HEK293T (cell line): ENCODE measurements around the gene SLC25A19.

Source experiments
- CTCF ChIA-PET: fragments of 350-600 bp; formaldehyde crosslinking; extraction: SDS; loops from one replicate; lab custom pipeline; 2021; ENCODE audit warnings: antibody characterized with exemption, inconsistent platforms; lab: Yijun Ruan, JAX
- POLR2A ChIA-PET: fragments of 350-600 bp; formaldehyde crosslinking; extraction: SDS; loops from one replicate; lab custom pipeline; 2020; ENCODE audit warnings: antibody characterized with exemption, inconsistent platforms; lab: Yijun Ruan, JAX
- DNase-seq: peaks from one replicate; pipeline ENCODE4 v3.0.0; 2012; ENCODE audit warnings: mixed read lengths; ENCODE audit errors: extremely low spot score
- ARNT ChIP-seq: fragments of 450-650 bp; IDR thresholded peaks from 2 replicates; pipeline ENCODE4 v1.6.1; 2017; ENCODE audit warnings: mild to moderate bottlenecking
- BHLHE40 ChIP-seq: fragments of 450-650 bp; IDR thresholded peaks from 2 replicates; pipeline ENCODE4 v1.6.1; 2016; ENCODE audit warnings: mild to moderate bottlenecking, moderate library complexity, borderline replicate concordance
- CTBP1 ChIP-seq: fragments of 450-650 bp; IDR thresholded peaks from 2 replicates; pipeline ENCODE4 v1.6.1; 2016; ENCODE audit warnings: borderline replicate concordance
- ELF4 ChIP-seq: fragments of 450-650 bp; IDR thresholded peaks from 2 replicates; pipeline ENCODE4 v1.6.1; 2017; ENCODE audit warnings: antibody characterized with exemption
- FOXA1 ChIP-seq: fragments of 450-650 bp; IDR thresholded peaks from 2 replicates; pipeline ENCODE4 v1.6.1; 2016; ENCODE audit warnings: mild to moderate bottlenecking
- FOXK2 ChIP-seq: fragments of 450-650 bp; IDR thresholded peaks from 2 replicates; pipeline ENCODE4 v1.6.1; 2016; ENCODE audit warnings: mild to moderate bottlenecking
- FOXM1 ChIP-seq: fragments of 450-650 bp; IDR thresholded peaks from 2 replicates; pipeline ENCODE4 v1.6.1; 2017; ENCODE audit warnings: mild to moderate bottlenecking, borderline replicate concordance
- HDGF ChIP-seq: fragments of 450-650 bp; IDR thresholded peaks from 2 replicates; pipeline ENCODE4 v1.6.1; 2017; ENCODE audit warnings: antibody characterized with exemption, borderline replicate concordance
- L3MBTL2 ChIP-seq: fragments of 450-650 bp; conservative IDR thresholded peaks from 2 replicates; pipeline ENCODE4 v1.6.1; 2016; ENCODE audit warnings: mild to moderate bottlenecking
- LEF1 ChIP-seq: fragments of 450-650 bp; IDR thresholded peaks from 2 replicates; pipeline ENCODE4 v1.6.1; 2017; ENCODE audit warnings: mild to moderate bottlenecking, borderline replicate concordance
- NFRKB ChIP-seq: fragments of 450-650 bp; IDR thresholded peaks from 2 replicates; pipeline ENCODE4 v1.6.1; 2016; ENCODE audit warnings: mild to moderate bottlenecking, moderate library complexity
- SP1 ChIP-seq: fragments of 450-650 bp; IDR thresholded peaks from 2 replicates; pipeline ENCODE4 v1.6.1; 2017
- SUZ12 ChIP-seq: fragments of 450-650 bp; IDR thresholded peaks from 2 replicates; pipeline ENCODE4 v1.6.1; 2016; ENCODE audit warnings: mild to moderate bottlenecking
- TARDBP ChIP-seq: fragments of 450-650 bp; IDR thresholded peaks from 2 replicates; pipeline ENCODE4 v1.6.1; 2016
- ZNF384 ChIP-seq: fragments of 450-650 bp; IDR thresholded peaks from 2 replicates; pipeline ENCODE4 v1.6.1; 2016
- TF ChIP-seq, protein P1 (sequence below): fragments of 450-650 bp; IDR thresholded peaks from 2 replicates; pipeline ENCODE4 v1.6.1; 2016

The SLC25A19 gene

DNA sequence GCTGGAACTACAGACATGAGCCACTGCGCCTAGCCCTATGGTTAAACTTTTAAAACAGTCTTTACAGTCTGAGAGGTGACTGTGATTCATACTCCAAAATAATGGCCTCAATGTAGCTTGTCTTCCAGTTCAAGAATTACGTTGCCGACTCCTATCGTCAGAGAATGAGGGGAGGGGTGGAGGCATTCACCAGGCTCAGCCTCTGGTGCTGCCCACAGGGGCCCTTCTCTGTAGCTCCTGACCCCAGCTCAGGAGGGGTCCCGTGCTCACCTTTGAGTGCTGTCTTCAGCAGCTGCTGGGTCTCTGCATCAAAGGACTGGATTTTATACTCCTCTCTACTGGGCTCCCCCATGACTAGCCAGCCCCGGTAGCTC is 19.4 kb downstream of the SLC25A19 start:
- no peak for DNase-seq
- ChIA-PET POLR2A (interaction anchor here (1.0 to 6.4 kb wide), 22 partner anchors 8 to 510 kb away, joined by 3 to 120 read pairs (median 8); partner anchors contain the start of genes GGA3, GRB2, MRPL58 and MRPS7), CTCF (interaction anchor here (1.4 to 2.7 kb wide), 8 partner anchors 8 to 309 kb away, joined by 4 to 26 read pairs (median 8); partner anchors contain the start of genes GGA3, GRB2 and MRPS7)
- TF ChIP-seq FOXK2 (no peak), TARDBP (no peak), SUZ12 (no peak), SP1 (no peak), HDGF (no peak), BHLHE40 (no peak), ELF4 (no peak), CTBP1 (no peak), FOXA1 (no peak), ARNT (no peak), L3MBTL2 (no peak), ZNF384 (no peak), LEF1 (no peak), NFRKB (no peak), FOXM1 (no peak)
- TF ChIP-seq, protein P1, sequence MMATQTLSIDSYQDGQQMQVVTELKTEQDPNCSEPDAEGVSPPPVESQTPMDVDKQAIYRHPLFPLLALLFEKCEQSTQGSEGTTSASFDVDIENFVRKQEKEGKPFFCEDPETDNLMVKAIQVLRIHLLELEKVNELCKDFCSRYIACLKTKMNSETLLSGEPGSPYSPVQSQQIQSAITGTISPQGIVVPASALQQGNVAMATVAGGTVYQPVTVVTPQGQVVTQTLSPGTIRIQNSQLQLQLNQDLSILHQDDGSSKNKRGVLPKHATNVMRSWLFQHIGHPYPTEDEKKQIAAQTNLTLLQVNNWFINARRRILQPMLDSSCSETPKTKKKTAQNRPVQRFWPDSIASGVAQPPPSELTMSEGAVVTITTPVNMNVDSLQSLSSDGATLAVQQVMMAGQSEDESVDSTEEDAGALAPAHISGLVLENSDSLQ, result no peak

DNA sequence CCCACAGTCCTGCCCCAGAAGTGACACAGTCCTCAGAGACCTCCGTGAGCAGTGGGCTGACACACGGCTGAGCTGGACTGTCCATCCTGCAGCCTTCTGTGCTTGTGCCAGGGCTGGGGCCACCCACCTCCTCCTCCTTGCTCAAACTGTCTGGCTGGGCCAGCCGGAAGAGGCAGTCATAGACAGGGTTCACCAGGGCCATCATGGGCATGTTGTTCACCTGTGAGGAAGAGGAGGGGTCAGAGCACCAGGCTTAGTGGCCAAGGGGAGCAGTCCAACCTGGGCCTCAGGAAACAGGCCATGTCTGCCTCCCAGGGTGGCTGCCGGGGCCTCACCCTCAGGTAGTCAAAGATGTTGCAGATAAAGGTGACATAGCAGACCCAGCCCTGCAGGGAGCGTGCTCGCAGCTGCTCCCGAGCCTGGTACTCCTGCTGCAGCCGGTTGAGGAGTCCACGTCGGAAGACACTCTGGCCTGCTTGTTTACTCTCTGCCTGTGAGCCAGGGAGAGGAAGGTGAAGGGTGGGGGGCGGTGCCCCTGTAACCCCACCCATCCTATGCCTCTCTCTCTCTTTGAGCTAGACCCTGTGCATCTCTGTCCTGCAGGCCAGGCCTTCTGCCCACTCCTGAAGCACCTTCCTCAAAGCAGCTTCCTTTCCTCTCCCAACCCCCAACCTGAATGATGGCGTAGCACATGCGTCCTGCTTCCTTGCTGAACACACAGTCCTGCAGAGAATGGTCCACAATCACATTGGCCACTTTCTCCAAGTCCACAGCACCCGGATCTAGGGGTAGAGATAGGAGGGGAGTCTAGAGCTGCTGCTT is 21.6 kb downstream of the SLC25A19 start:
- TF ChIP-seq SP1 (no peak), BHLHE40 (no peak), FOXA1 (no peak)
- no peak for DNase-seq
- ChIA-PET CTCF (no interaction called here), POLR2A (interaction anchor here (0.7 to 2.4 kb wide), 3 partner anchors 10 to 126 kb away, joined by 4 to 11 read pairs (median 6); partner anchors contain the start of gene SLC25A19)

- CTCF ChIA-PET, result no interaction called here
- POLR2A ChIA-PET, result interaction anchor here (0.7 to 2.4 kb wide), 4 partner anchors 11 to 139 kb away, joined by 3 to 11 read pairs (median 5); partner anchors contain the start of genes GRB2 and SLC25A19
- no peak for TF ChIP-seq LEF1
- DNase-seq, result no peak
These were observed 22.2 kb downstream of the SLC25A19 start for GRCh38 chr17:75267153-75267410.

GRCh38 chr17:75266316-75267152 is 22.7 kb downstream of the SLC25A19 start:
- no peak for TF ChIP-seq ZNF384
- TF ChIP-seq FOXA1, result no peak
- no peak for TF ChIP-seq TARDBP
- TF ChIP-seq LEF1, result no peak
- no peak for TF ChIP-seq BHLHE40
- TF ChIP-seq NFRKB, result no peak
- no peak for TF ChIP-seq SP1
- no peak for TF ChIP-seq L3MBTL2
- TF ChIP-seq HDGF, result no peak
- TF ChIP-seq ARNT, result no peak
- TF ChIP-seq ELF4, result no peak
- no peak for TF ChIP-seq FOXM1
- TF ChIP-seq SUZ12, result no peak
- TF ChIP-seq, protein P1, result no peak
- CTCF ChIA-PET, result no interaction called here
- DNase-seq, result no peak
- POLR2A ChIA-PET, result interaction anchor here (0.7 to 2.4 kb wide), 5 partner anchors 11 to 139 kb away, joined by 3 to 11 read pairs (median 3); partner anchors contain the start of genes GRB2 and SLC25A19

DNA sequence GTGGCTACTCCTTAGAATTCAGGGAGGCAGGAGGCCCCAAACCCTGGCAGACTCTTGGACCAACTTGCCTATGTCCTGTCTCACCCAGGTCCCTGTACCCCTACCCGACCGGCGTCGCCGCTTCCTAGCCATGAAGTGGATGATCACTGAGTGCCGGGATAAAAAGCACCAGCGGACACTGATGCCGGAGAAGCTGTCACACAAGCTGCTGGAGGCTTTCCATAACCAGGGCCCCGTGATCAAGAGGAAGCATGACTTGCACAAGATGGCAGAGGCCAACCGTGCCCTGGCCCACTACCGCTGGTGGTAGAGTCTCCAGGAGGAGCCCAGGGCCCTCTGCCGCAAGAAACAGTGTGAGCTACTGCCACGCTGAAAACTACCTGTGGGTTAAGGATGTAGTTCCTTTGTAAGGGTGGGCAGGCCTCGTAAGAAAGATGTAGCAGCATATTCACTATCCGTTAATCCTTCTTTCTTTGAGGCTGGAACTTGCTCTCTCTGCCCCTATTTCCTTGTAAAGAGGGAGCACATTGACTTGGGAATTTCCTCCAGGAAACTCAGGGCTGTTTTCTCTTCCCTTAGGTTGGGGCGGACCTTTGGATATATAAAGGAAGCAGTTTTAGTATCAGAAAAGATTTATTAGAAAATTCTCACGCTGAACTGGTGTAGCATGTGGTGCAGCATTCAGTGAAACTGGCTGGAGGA is 23.5 kb downstream of the SLC25A19 start:
- ChIA-PET POLR2A (interaction anchor here (0.8 to 2.4 kb wide), 4 partner anchors 16 to 41 kb away, joined by 3 to 11 read pairs (median 3); partner anchors contain the start of gene SLC25A19), CTCF (no interaction called here)
- DNase-seq, result no peak
- TF ChIP-seq FOXM1, result no peak
- no peak for TF ChIP-seq HDGF
- TF ChIP-seq TARDBP, result no peak
- TF ChIP-seq, protein P1, result no peak
- TF ChIP-seq FOXA1, result no peak
- TF ChIP-seq LEF1, result no peak
- no peak for TF ChIP-seq SUZ12
- no peak for TF ChIP-seq CTBP1
- TF ChIP-seq FOXK2, result no peak
- TF ChIP-seq NFRKB, result no peak
- TF ChIP-seq L3MBTL2, result no peak
- TF ChIP-seq ARNT, result no peak
- no peak for TF ChIP-seq SP1
